HG03175 (cell line): Measurements from ENCODE around the gene CNIH3.

Experiments used
- ATAC-seq: cut with Tn5 transposase; IDR thresholded peaks from one replicate; pipeline ENCODE4 v1.9.1; 2021; ENCODE audit warnings: mild to moderate bottlenecking, moderate library complexity; ENCODE audit not compliant: unreplicated experiment

Gene CNIH3

GRCh38 chr1:224613486-224613885 lies 2.6 kb upstream of the CNIH3 start:
- ATAC-seq = no peak

GRCh38 chr1:224616756-224617409 lies 766 bp downstream of the CNIH3 start:
- ATAC-seq = no peak

- ATAC-seq = no peak
Measured at GRCh38 chr1:224617410-224618355, 1.6 kb downstream of the CNIH3 start.

GRCh38 chr1:224619209-224619608 lies 3.1 kb downstream of the CNIH3 start:
- ATAC-seq = no peak

GRCh38 chr1:224620105-224620504 lies 4.0 kb downstream of the CNIH3 start:
- ATAC-seq = no peak

GRCh38 chr1:224621813-224622682 lies 5.9 kb downstream of the CNIH3 start:
- ATAC-seq = no peak

- ATAC-seq = no peak
Measured at GRCh38 chr1:224622831-224623230, 6.7 kb downstream of the CNIH3 start.

- ATAC-seq = no peak
Measured at GRCh38 chr1:224623310-224623714, 7.2 kb downstream of the CNIH3 start.

GRCh38 chr1:224623743-224624333 lies 7.7 kb downstream of the CNIH3 start:
- peak; percentile 98 for ATAC-seq

GRCh38 chr1:224624432-224624831 lies 8.3 kb downstream of the CNIH3 start:
- ATAC-seq = no peak

GRCh38 chr1:224626042-224626441 lies 9.9 kb downstream of the CNIH3 start:
- ATAC-seq = no peak

GRCh38 chr1:224629965-224630364 lies 13.8 kb downstream of the CNIH3 start:
- ATAC-seq = no peak

- ATAC-seq = no peak
Measured at GRCh38 chr1:224631462-224632115, 15.5 kb downstream of the CNIH3 start.

GRCh38 chr1:224632381-224632871 lies 16.3 kb downstream of the CNIH3 start:
- ATAC-seq = no peak

- no peak for ATAC-seq
Measured at GRCh38 chr1:224632921-224633321, 16.8 kb downstream of the CNIH3 start.

- no peak for ATAC-seq
Measured at GRCh38 chr1:224635356-224635755, 19.2 kb downstream of the CNIH3 start.

GRCh38 chr1:224637515-224637914 lies 21.4 kb downstream of the CNIH3 start:
- no peak for ATAC-seq

- no peak for ATAC-seq
Measured at GRCh38 chr1:224637936-224638335, 21.8 kb downstream of the CNIH3 start.

GRCh38 chr1:224639426-224639975 lies 23.4 kb downstream of the CNIH3 start:
- ATAC-seq = no peak

GRCh38 chr1:224640018-224640417 lies 23.9 kb downstream of the CNIH3 start:
- no peak for ATAC-seq
